Measurements from ENCODE around the gene CFAP299.
"Not testable (repeated sequence)": the region's sequence is repeated elsewhere in the genome, so short reads cannot be mapped to it uniquely, and the experiment has no call there.

CFAP299 gene

GRCh38 chr4:80740375-80740774 lies 404.8 kb downstream of the CFAP299 start:
- DNase-seq = no peak

- DNase-seq = not testable (repeated sequence)
Observed at GRCh38 chr4:80749558-80749957, 414.0 kb downstream of the CFAP299 start.

GRCh38 chr4:80751200-80751599 lies 415.7 kb downstream of the CFAP299 start:
- DNase-seq = no peak

GRCh38 chr4:80767944-80768343 lies 432.4 kb downstream of the CFAP299 start:
- DNase-seq = no peak

- no peak for DNase-seq
Observed at GRCh38 chr4:80776168-80776567, 440.6 kb downstream of the CFAP299 start.

- DNase-seq = no peak
Observed at GRCh38 chr4:80781431-80781830, 445.9 kb downstream of the CFAP299 start.

- no peak for DNase-seq
Observed at GRCh38 chr4:80787306-80787705, 451.8 kb downstream of the CFAP299 start.

- no peak for DNase-seq
Observed at GRCh38 chr4:80788798-80789197, 453.3 kb downstream of the CFAP299 start.

- DNase-seq = no peak
Observed at GRCh38 chr4:80790152-80790551, 454.6 kb downstream of the CFAP299 start.

- not testable (repeated sequence) for DNase-seq
Observed at GRCh38 chr4:80793660-80794059, 458.1 kb downstream of the CFAP299 start.

GRCh38 chr4:80798082-80798481 lies 462.6 kb downstream of the CFAP299 start:
- DNase-seq = no peak

GRCh38 chr4:80800719-80801118 lies 465.2 kb downstream of the CFAP299 start:
- DNase-seq = not testable (repeated sequence)

- DNase-seq = no peak
Observed at GRCh38 chr4:80803337-80803736, 467.8 kb downstream of the CFAP299 start.

GRCh38 chr4:80806472-80806871 lies 470.9 kb downstream of the CFAP299 start:
- DNase-seq = no peak

GRCh38 chr4:80809039-80809729 lies 473.7 kb downstream of the CFAP299 start:
- DNase-seq = no peak

- no peak for DNase-seq
Observed at GRCh38 chr4:80811406-80811805, 475.9 kb downstream of the CFAP299 start.

- no peak for DNase-seq
Observed at GRCh38 chr4:80812145-80812544, 476.6 kb downstream of the CFAP299 start.

GRCh38 chr4:80814266-80814665 lies 478.7 kb downstream of the CFAP299 start:
- no peak for DNase-seq

GRCh38 chr4:80831383-80832361 lies 496.1 kb downstream of the CFAP299 start:
- no peak for DNase-seq

- no peak for DNase-seq
Observed at GRCh38 chr4:80839281-80839680, 503.8 kb downstream of the CFAP299 start.

GRCh38 chr4:80839792-80840191 lies 504.3 kb downstream of the CFAP299 start:
- no peak for DNase-seq

- DNase-seq = no peak
Observed at GRCh38 chr4:80840396-80840795, 504.9 kb downstream of the CFAP299 start.

GRCh38 chr4:80841587-80842281 lies 506.2 kb downstream of the CFAP299 start:
- DNase-seq = no peak

All from activated T-cell treated with anti-CD3 and anti-CD28 coated beads, Interleukin-2, amount 50 U/mL, for 48 hours (primary cell).